D721Med (cell line): ENCODE data around the gene INCENP.
A peak's percentile ranks its signal among the peaks of the same experiment; 100 is the strongest.

Source experiments
- DNase-seq: peaks from one replicate; pipeline ENCODE4 v3.0.0; 2011; ENCODE audit warnings: low spot score; ENCODE audit not compliant: insufficient read length
- FAIRE-seq: peaks from 2 replicates; lab custom pipeline; 2011; peaks lifted over from hg19 to GRCh38; lab: Jason Lieb, UNC
- CTCF ChIP-seq: IDR thresholded peaks from 2 replicates; pipeline ENCODE4 v1.5.1; 2012; ENCODE audit warnings: mild to moderate bottlenecking, control low read depth; ENCODE audit not compliant: insufficient read depth; ENCODE audit errors: missing control alignments

INCENP gene

GRCh38 chr11:62088331-62088933, 35.4 kb upstream of the INCENP start:
- FAIRE-seq (no peak), DNase-seq (no peak)
- TF ChIP-seq CTCF = no peak

- no peak for TF ChIP-seq CTCF
- DNase-seq (no peak), FAIRE-seq (no peak)
Measured at GRCh38 chr11:62103141-62103540, 20.7 kb upstream of the INCENP start.

GRCh38 chr11:62103986-62104385, 19.8 kb upstream of the INCENP start:
- TF ChIP-seq CTCF = no peak
- FAIRE-seq (no peak), DNase-seq (no peak)

- DNase-seq (no peak), FAIRE-seq (no peak)
- TF ChIP-seq CTCF = no peak
Measured at GRCh38 chr11:62104816-62105653, 18.8 kb upstream of the INCENP start.

- DNase-seq (no peak), FAIRE-seq (no peak)
- no peak for TF ChIP-seq CTCF
Measured at GRCh38 chr11:62105667-62106191, 18.1 kb upstream of the INCENP start.

- FAIRE-seq (no peak), DNase-seq (no peak)
- TF ChIP-seq CTCF = peak; percentile 90
Measured at GRCh38 chr11:62108017-62108750, 15.6 kb upstream of the INCENP start.
